ENCODE results near the gene AFAP1L1. TPM values are rescaled to one million over a fixed set of nuclear protein-coding genes. Genes with fewer than 3 reads are reported as not detected.
A peak's percentile ranks its signal among the peaks of the same experiment; 100 is the strongest.

AFAP1L1 gene
- total RNA-seq, 1 experiment from 2014 or later = 19.6 TPM

DNA sequence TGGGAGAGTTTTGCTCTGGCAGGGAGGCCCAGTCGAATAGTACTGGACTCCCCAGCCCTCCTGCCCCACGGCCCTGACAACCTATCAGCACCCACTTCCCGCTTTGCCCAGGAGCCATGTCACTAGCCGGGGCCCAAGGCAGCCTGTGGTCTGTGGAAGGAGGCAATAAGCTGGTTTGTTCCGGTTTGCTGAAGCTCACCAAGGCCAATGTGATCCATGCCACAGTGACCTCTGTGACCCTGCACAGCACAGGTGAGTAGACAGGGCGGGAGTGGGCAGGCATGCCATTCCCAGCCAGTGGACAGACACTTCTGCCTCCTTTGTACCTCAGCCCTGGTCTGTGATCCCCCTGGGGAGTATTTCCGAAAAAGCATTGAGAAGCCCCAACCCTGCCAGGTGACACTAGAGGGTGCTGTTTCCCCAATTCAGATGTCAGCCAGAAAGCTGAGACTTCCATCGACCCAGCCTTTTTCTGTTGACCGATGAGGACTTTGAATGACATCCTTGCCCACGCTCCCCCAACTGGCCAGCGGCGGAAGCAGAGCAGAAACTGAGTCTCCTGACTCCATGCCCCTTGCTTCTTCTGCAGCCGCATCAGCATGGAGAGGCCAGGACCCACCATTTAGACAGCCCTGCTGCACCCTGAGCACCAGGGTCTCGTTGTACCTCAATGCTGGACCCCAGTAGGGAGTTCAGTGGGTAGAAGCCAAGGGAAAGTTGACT, 95.8 kb downstream of the AFAP1L1 start:
- Histone ChIP-seq H3K36me3 (ENCODE audit: low read depth, low read length) (no peaks in the 10 kb centered on the region), H3K4me2 (ENCODE audit: low read length) (peak overlapping the region; percentile 8; the same call in 1 of the 2 replicates), H3K9ac (ENCODE audit: low read length) (no peak overlapping the region), H3K9me2 (replicated peaks; ENCODE audit: low read length) (no peaks in the 10 kb centered on the region), H3K9me3 (ENCODE audit: low read length) (no peaks in the 10 kb centered on the region), H3K4me1 (ENCODE audit: insufficient read depth, low read length) (no peaks in the 10 kb centered on the region), H3F3A (ENCODE audit: low read length, unreplicated experiment) (no peaks in the 10 kb centered on the region), H3K27ac (ENCODE audit: low read length) (no peak overlapping the region), H4K20me1 (ENCODE audit: low read length) (no peaks in the 10 kb centered on the region), H3K4me3 (ENCODE audit: low read length) (no peak overlapping the region), H2AFZ (ENCODE audit: low read length) (peak overlapping the region; percentile 23; the same call in 1 of the 2 replicates), H3K79me2 (ENCODE audit: low read length) (no peaks in the 10 kb centered on the region), H3K27me3 (ENCODE audit: low read length) (no peaks in the 10 kb centered on the region)
- ChIA-PET CTCF (interaction anchor here (0.5 to 2.5 kb wide), 9 partner anchors 9 to 380 kb away, joined by 3 to 17 read pairs (median 5); partner anchors contain the start of gene PCYOX1L), POLR2A (ENCODE audit: unreplicated experiment) (no interaction called here)
- ATAC-seq (peak; percentile 76), DNase-seq (peak; percentile 95)
- intact Hi-C loops (cut with micrococcal nuclease) = loop anchor here (1.0 to 5.0 kb wide), 2 partner anchors 50 to 100 kb away; no protein-coding TSS in a partner anchor
- BruUV-seq (replicated peaks) = no TSS peak
- TF ChIP-seq, protein P1, sequence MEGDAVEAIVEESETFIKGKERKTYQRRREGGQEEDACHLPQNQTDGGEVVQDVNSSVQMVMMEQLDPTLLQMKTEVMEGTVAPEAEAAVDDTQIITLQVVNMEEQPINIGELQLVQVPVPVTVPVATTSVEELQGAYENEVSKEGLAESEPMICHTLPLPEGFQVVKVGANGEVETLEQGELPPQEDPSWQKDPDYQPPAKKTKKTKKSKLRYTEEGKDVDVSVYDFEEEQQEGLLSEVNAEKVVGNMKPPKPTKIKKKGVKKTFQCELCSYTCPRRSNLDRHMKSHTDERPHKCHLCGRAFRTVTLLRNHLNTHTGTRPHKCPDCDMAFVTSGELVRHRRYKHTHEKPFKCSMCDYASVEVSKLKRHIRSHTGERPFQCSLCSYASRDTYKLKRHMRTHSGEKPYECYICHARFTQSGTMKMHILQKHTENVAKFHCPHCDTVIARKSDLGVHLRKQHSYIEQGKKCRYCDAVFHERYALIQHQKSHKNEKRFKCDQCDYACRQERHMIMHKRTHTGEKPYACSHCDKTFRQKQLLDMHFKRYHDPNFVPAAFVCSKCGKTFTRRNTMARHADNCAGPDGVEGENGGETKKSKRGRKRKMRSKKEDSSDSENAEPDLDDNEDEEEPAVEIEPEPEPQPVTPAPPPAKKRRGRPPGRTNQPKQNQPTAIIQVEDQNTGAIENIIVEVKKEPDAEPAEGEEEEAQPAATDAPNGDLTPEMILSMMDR (conservative IDR thresholded peaks at IDR 0.05; ENCODE audit: low read depth, low read length) = peak; percentile 99
- no peak for TF ChIP-seq EZH2 (IDR thresholded peaks at IDR 0.05; ENCODE audit: low read length, unreplicated experiment)

DNA sequence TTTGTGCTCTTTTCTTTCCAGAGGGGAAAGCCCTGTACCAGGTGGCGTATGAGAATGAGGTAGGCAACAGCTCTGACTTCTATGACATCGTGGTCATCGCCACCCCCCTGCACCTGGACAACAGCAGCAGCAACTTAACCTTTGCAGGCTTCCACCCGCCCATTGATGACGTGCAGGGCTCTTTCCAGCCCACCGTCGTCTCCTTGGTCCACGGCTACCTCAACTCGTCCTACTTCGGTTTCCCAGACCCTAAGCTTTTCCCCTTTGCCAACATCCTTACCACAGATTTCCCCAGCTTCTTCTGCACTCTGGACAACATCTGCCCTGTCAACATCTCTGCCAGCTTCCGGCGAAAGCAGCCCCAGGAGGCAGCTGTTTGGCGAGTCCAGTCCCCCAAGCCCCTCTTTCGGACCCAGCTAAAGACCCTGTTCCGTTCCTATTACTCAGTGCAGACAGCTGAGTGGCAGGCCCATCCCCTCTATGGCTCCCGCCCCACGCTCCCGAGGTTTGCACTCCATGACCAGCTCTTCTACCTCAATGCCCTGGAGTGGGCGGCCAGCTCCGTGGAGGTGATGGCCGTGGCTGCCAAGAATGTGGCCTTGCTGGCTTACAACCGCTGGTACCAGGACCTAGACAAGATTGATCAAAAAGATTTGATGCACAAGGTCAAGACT, 96.5 kb downstream of the AFAP1L1 start:
- ChIA-PET CTCF (interaction anchor here (0.5 to 2.5 kb wide), 9 partner anchors 10 to 380 kb away, joined by 3 to 17 read pairs (median 5); partner anchors contain the start of gene PCYOX1L), POLR2A (ENCODE audit: unreplicated experiment) (no interaction called here)
- Histone ChIP-seq H2AFZ (ENCODE audit: low read length) (peak overlapping the region; percentile 23; the same call in 1 of the 2 replicates), H3K4me2 (ENCODE audit: low read length) (peak overlapping the region; percentile 8; the same call in 1 of the 2 replicates), H4K20me1 (ENCODE audit: low read length) (no peaks in the 10 kb centered on the region), H3K27me3 (ENCODE audit: low read length) (no peaks in the 10 kb centered on the region), H3K4me3 (ENCODE audit: low read length) (no peak overlapping the region), H3K27ac (ENCODE audit: low read length) (no peak overlapping the region), H3K9me2 (replicated peaks; ENCODE audit: low read length) (no peaks in the 10 kb centered on the region), H3K9ac (ENCODE audit: low read length) (no peak overlapping the region), H3F3A (ENCODE audit: low read length, unreplicated experiment) (no peaks in the 10 kb centered on the region), H3K36me3 (ENCODE audit: low read depth, low read length) (no peaks in the 10 kb centered on the region), H3K4me1 (ENCODE audit: insufficient read depth, low read length) (no peaks in the 10 kb centered on the region), H3K9me3 (ENCODE audit: low read length) (no peaks in the 10 kb centered on the region), H3K79me2 (ENCODE audit: low read length) (no peaks in the 10 kb centered on the region)
- ATAC-seq = no peak
- DNase-seq = no peak
- intact Hi-C loops (cut with micrococcal nuclease) = loop anchor here (1.0 to 5.0 kb wide), 2 partner anchors 51 to 101 kb away; no protein-coding TSS in a partner anchor
- TF ChIP-seq, protein P1 (conservative IDR thresholded peaks at IDR 0.05; ENCODE audit: low read depth, low read length) = no peak
- TF ChIP-seq EZH2phosphoT487 (IDR thresholded peaks at IDR 0.05; ENCODE audit: borderline replicate concordance, low read length) = no peak
- no peak for TF ChIP-seq EZH2 (IDR thresholded peaks at IDR 0.05; ENCODE audit: low read length, unreplicated experiment)
- BruUV-seq (replicated peaks) = no TSS peak
